ENCODE results near the gene NLRC4.
A peak's percentile ranks its signal among the peaks of the same experiment; 100 is the strongest.
"Not testable (repeated sequence)": the region's sequence is repeated elsewhere in the genome, so short reads cannot be mapped to it uniquely, and the experiment has no call there.

Gene NLRC4

GRCh38 chr2:32264422-32265105, at the start of gene NLRC4:
Gene NLRC4 (minus strand): TSS chr2:32264886. CDS start chr2:32256775, 8,111 bp downstream.
- peak; percentile 30 for DNase-seq (ENCODE audit: low read depth)

GRCh38 chr2:32310577-32310976, 45.9 kb upstream of the NLRC4 start:
- no peak for DNase-seq (ENCODE audit: low read depth)

- DNase-seq (ENCODE audit: low read depth) = not testable (repeated sequence)
Observed at GRCh38 chr2:32293966-32294562, 29.4 kb upstream of the NLRC4 start.

GRCh38 chr2:32293493-32293892, 28.8 kb upstream of the NLRC4 start:
- DNase-seq (ENCODE audit: low read depth) = not testable (repeated sequence)

GRCh38 chr2:32291746-32292145, 27.1 kb upstream of the NLRC4 start:
- no peak for DNase-seq (ENCODE audit: low read depth)

GRCh38 chr2:32290000-32290339, 25.3 kb upstream of the NLRC4 start:
- no peak for DNase-seq (ENCODE audit: low read depth)

GRCh38 chr2:32289165-32289999, 24.7 kb upstream of the NLRC4 start:
- no peak for DNase-seq (ENCODE audit: low read depth)

- DNase-seq (ENCODE audit: low read depth) = no peak
Observed at GRCh38 chr2:32284321-32284720, 19.6 kb upstream of the NLRC4 start.

- DNase-seq (ENCODE audit: low read depth) = no peak
Observed at GRCh38 chr2:32278478-32278853, 13.8 kb upstream of the NLRC4 start.

GRCh38 chr2:32277674-32278477, 13.2 kb upstream of the NLRC4 start, which contains the start of gene YIPF4:
Gene YIPF4 (plus strand): TSS chr2:32277904. CDS start chr2:32278156, 252 bp downstream.
- peak; percentile 84 for DNase-seq (ENCODE audit: low read depth)

- no peak for DNase-seq (ENCODE audit: low read depth)
Observed at GRCh38 chr2:32277363-32277673, 12.6 kb upstream of the NLRC4 start.

- DNase-seq (ENCODE audit: low read depth) = not testable (repeated sequence)
Observed at GRCh38 chr2:32275790-32276189, 11.1 kb upstream of the NLRC4 start.

GRCh38 chr2:32274289-32274688, 9.6 kb upstream of the NLRC4 start:
- no peak for DNase-seq (ENCODE audit: low read depth)

GRCh38 chr2:32272279-32272678, 7.6 kb upstream of the NLRC4 start:
- DNase-seq (ENCODE audit: low read depth) = no peak

- DNase-seq (ENCODE audit: low read depth) = no peak
Observed at GRCh38 chr2:32271063-32271462, 6.4 kb upstream of the NLRC4 start.

GRCh38 chr2:32262105-32262504, 2.6 kb downstream of the NLRC4 start:
- DNase-seq (ENCODE audit: low read depth) = no peak

GRCh38 chr2:32260376-32260775, 4.3 kb downstream of the NLRC4 start:
- no peak for DNase-seq (ENCODE audit: low read depth)

GRCh38 chr2:32258242-32258641, 6.4 kb downstream of the NLRC4 start:
- DNase-seq (ENCODE audit: low read depth) = no peak

- no peak for DNase-seq (ENCODE audit: low read depth)
Observed at GRCh38 chr2:32250290-32250689, 14.4 kb downstream of the NLRC4 start.

- no peak for DNase-seq (ENCODE audit: low read depth)
Observed at GRCh38 chr2:32249731-32250236, 14.9 kb downstream of the NLRC4 start.

- DNase-seq (ENCODE audit: low read depth) = no peak
Observed at GRCh38 chr2:32248299-32248698, 16.4 kb downstream of the NLRC4 start.

- no peak for DNase-seq (ENCODE audit: low read depth)
Observed at GRCh38 chr2:32246911-32247310, 17.8 kb downstream of the NLRC4 start.

All from CMK (cell line).